GM18507 (cell line): ENCODE data around the gene POU5F1.
"Not testable (repeated sequence)": the region's sequence is repeated elsewhere in the genome, so short reads cannot be mapped to it uniquely, and the experiment has no call there.

Experiments used
- DNase-seq: peaks from one replicate; pipeline ENCODE4 v3.0.0; 2011; ENCODE audit warnings: low read depth; ENCODE audit not compliant: insufficient read length; ENCODE audit errors: extremely low spot score
- FAIRE-seq: peaks from 2 replicates; lab custom pipeline; 2011; peaks lifted over from hg19 to GRCh38; lab: Jason Lieb, UNC

Gene POU5F1

GRCh38 chr6:31193206-31193605 is 22.7 kb upstream of the POU5F1 start:
- DNase-seq (no peak), FAIRE-seq (no peak)

- DNase-seq, result not testable (repeated sequence)
Observed at GRCh38 chr6:31192431-31193105, 22.1 kb upstream of the POU5F1 start.

GRCh38 chr6:31190488-31190887 is 20.0 kb upstream of the POU5F1 start:
- no peak for DNase-seq
- FAIRE-seq, result peak; percentile 36

More at GRCh38 chr6:31192431-31193105, 22.1 kb upstream of the POU5F1 start:
- peak; percentile 81 for FAIRE-seq

- DNase-seq, FAIRE-seq: not testable (repeated sequence)
Observed at GRCh38 chr6:31189223-31189622, 18.7 kb upstream of the POU5F1 start.

- DNase-seq (no peak), FAIRE-seq (no peak)
Observed at GRCh38 chr6:31187780-31188194, 17.3 kb upstream of the POU5F1 start.

GRCh38 chr6:31186052-31186734 is 15.7 kb upstream of the POU5F1 start:
- FAIRE-seq, result peak; percentile 78
- no peak for DNase-seq

GRCh38 chr6:31185695-31186051 is 15.2 kb upstream of the POU5F1 start:
- peak; percentile 9 for FAIRE-seq
- not testable (repeated sequence) for DNase-seq

- not testable (repeated sequence) for FAIRE-seq, DNase-seq
Observed at GRCh38 chr6:31183859-31184258, 13.4 kb upstream of the POU5F1 start.

- FAIRE-seq, DNase-seq: not testable (repeated sequence)
Observed at GRCh38 chr6:31183287-31183686, 12.8 kb upstream of the POU5F1 start.

GRCh38 chr6:31180500-31180899 is 10.0 kb upstream of the POU5F1 start:
- FAIRE-seq (peak; percentile 69), DNase-seq (peak; percentile 54)

- FAIRE-seq, result no peak
- DNase-seq, result no peak
Observed at GRCh38 chr6:31179896-31180295, 9.4 kb upstream of the POU5F1 start.

- DNase-seq (no peak), FAIRE-seq (no peak)
Observed at GRCh38 chr6:31179042-31179386, 8.5 kb upstream of the POU5F1 start.

GRCh38 chr6:31178143-31179041 is 7.9 kb upstream of the POU5F1 start:
- FAIRE-seq (peak; percentile 78), DNase-seq (no peak)

- no peak for FAIRE-seq
- no peak for DNase-seq
Observed at GRCh38 chr6:31175971-31176370, 5.5 kb upstream of the POU5F1 start.

GRCh38 chr6:31174378-31174777 is 3.9 kb upstream of the POU5F1 start:
- no peak for FAIRE-seq
- DNase-seq, result no peak

- FAIRE-seq (no peak), DNase-seq (no peak)
Observed at GRCh38 chr6:31173406-31173805, 2.9 kb upstream of the POU5F1 start.

GRCh38 chr6:31172973-31173384 is 2.5 kb upstream of the POU5F1 start:
- FAIRE-seq (no peak), DNase-seq (no peak)

- FAIRE-seq (no peak), DNase-seq (no peak)
Observed at GRCh38 chr6:31171931-31172905, 1.7 kb upstream of the POU5F1 start.

- DNase-seq (no peak), FAIRE-seq (no peak)
Observed at GRCh38 chr6:31170987-31171671, 647 bp upstream of the POU5F1 start.
